Hepatocyte (in vitro differentiated cells): ENCODE data around the gene TUSC1. TPM values are rescaled to one million over a fixed set of nuclear protein-coding genes. Genes with fewer than 3 reads are reported as not detected.
"Not testable (repeated sequence)": the region's sequence is repeated elsewhere in the genome, so short reads cannot be mapped to it uniquely, and the experiment has no call there.

Experiments used
- DNase-seq: peaks from one replicate; pipeline ENCODE4 v3.0.0-alpha.2; 2016; ENCODE audit warnings: low spot score
- H2AFZ ChIP-seq: fragments of 200-600 bp; sonication (generic); 2 replicates; pipeline ENCODE4 v1.6.0; 2016; ENCODE audit warnings: antibody characterized with exemption, mild to moderate bottlenecking
- H3K27ac ChIP-seq: fragments of 200-600 bp; sonication (generic); 2 replicates; pipeline ENCODE4 v1.5.1; 2016; ENCODE audit warnings: mild to moderate bottlenecking
- H3K27me3 ChIP-seq: fragments of 200-600 bp; sonication (generic); 2 replicates; pipeline ENCODE4 v1.6.1; 2016
- H3K36me3 ChIP-seq: fragments of 200-600 bp; sonication (generic); replicated peaks from 2 replicates; pipeline ENCODE4 v1.5.1; 2016; ENCODE audit warnings: low read depth; ENCODE audit not compliant: insufficient read depth
- H3K4me1 ChIP-seq: fragments of 200-600 bp; sonication (generic); 2 replicates; pipeline ENCODE4 v1.5.1; 2016; ENCODE audit warnings: mild to moderate bottlenecking, moderate library complexity; ENCODE audit not compliant: insufficient read depth
- H3K4me2 ChIP-seq: fragments of 200-600 bp; sonication (generic); 2 replicates; pipeline ENCODE4 v1.6.0; 2016
- H3K4me3 ChIP-seq: fragments of 200-600 bp; sonication (generic); 2 replicates; pipeline ENCODE4 v1.5.1; 2016; ENCODE audit warnings: mild to moderate bottlenecking
- H3K79me2 ChIP-seq: fragments of 200-600 bp; sonication (generic); 2 replicates; pipeline ENCODE4 v1.6.0; 2017; ENCODE audit warnings: mild to moderate bottlenecking
- H3K9me2 ChIP-seq: fragments of 200-600 bp; sonication (generic); replicated peaks from 2 replicates; pipeline ENCODE4 v1.6.0; 2017; ENCODE audit warnings: mild to moderate bottlenecking; ENCODE audit not compliant: insufficient read depth
- H3K9me3 ChIP-seq: fragments of 200-600 bp; sonication (generic); 2 replicates; pipeline ENCODE4 v1.5.1; 2016; ENCODE audit warnings: low read depth, mild to moderate bottlenecking
- H4K20me1 ChIP-seq: fragments of 200-600 bp; sonication (generic); 2 replicates; pipeline ENCODE4 v1.6.0; 2016; ENCODE audit warnings: mild to moderate bottlenecking; ENCODE audit not compliant: insufficient read depth, poor library complexity, severe bottlenecking
- CTCF ChIP-seq: fragments of 200-600 bp; sonication (generic); IDR thresholded peaks from 2 replicates; pipeline ENCODE4 v1.5.1; 2016; ENCODE audit warnings: antibody characterized with exemption, mild to moderate bottlenecking; ENCODE audit not compliant: poor library complexity
- EZH2 ChIP-seq: fragments of 200-600 bp; sonication (generic); IDR thresholded peaks from 2 replicates; pipeline ENCODE4 v1.6.1; 2016; ENCODE audit warnings: antibody characterized with exemption, mild to moderate bottlenecking, borderline replicate concordance
- EZH2phosphoT487 ChIP-seq: fragments of 200-600 bp; sonication (generic); IDR thresholded peaks from one replicate; pipeline ENCODE4 v1.6.1; 2018; ENCODE audit warnings: antibody characterized with exemption, mild to moderate bottlenecking, low read depth, moderate library complexity; ENCODE audit not compliant: unreplicated experiment, severe bottlenecking
- WGBS: methylation state at CpG from one replicate; pipeline ENCODE4 v1.1.6; 2016; ENCODE audit warnings: low lambda C conversion rate; ENCODE audit errors: missing lambda C conversion rate; 5-methylcytosine and 5-hydroxymethylcytosine counted together
- polyA plus RNA-seq: library from polyadenylated mRNA; unstranded; fragments of >200 nt; fragmentation: Nextera tagmentation; extraction: Ambion mirVana; gene quantifications from 2 replicates; pipeline ENCODE4 v1.2.1, GENCODE V29; 2016
- total RNA-seq: library from RNA; depleted of rRNA; stranded (reverse); fragments of >200 nt; gene quantifications from 2 replicates; pipeline ENCODE4 v1.2.3, GENCODE V29; 2014

TUSC1 gene
- total and polyA plus RNA-seq, 2 experiments from 2014 or later = 7.5 to 10.9 TPM

GRCh38 chr9:25703701-25704357 is 25.6 kb upstream of the TUSC1 start:
- no peak for DNase-seq
- Histone ChIP-seq H3K4me3 (no peak overlapping the region), H3K9me3 (no peaks in the 10 kb centered on the region), H3K27ac (no peak overlapping the region), H3K9me2 (no peaks in the 10 kb centered on the region), H3K4me1 (no peaks in the 10 kb centered on the region), H3K4me2 (no peak overlapping the region), H3K27me3 (no peaks in the 10 kb centered on the region), H3K36me3 (no peaks in the 10 kb centered on the region), H3K79me2 (no peaks in the 10 kb centered on the region), H4K20me1 (no peaks in the 10 kb centered on the region), H2AFZ (no peak overlapping the region)
- 85% methylated on average over 2 of the region's 2 CpGs for WGBS
- TF ChIP-seq CTCF = no peak
- TF ChIP-seq EZH2 = no peak

- DNase-seq = no peak
- Histone ChIP-seq H3K4me1 (no peaks in the 10 kb centered on the region), H3K27ac (no peak overlapping the region), H3K36me3 (no peaks in the 10 kb centered on the region), H3K9me2 (no peaks in the 10 kb centered on the region), H3K27me3 (no peaks in the 10 kb centered on the region), H4K20me1 (no peaks in the 10 kb centered on the region), H3K79me2 (no peaks in the 10 kb centered on the region), H2AFZ (no peak overlapping the region), H3K4me2 (no peak overlapping the region), H3K4me3 (no peak overlapping the region), H3K9me3 (no peaks in the 10 kb centered on the region)
- WGBS = 94% methylated on average over 3 of the region's 3 CpGs
- TF ChIP-seq EZH2phosphoT487 (no peak), CTCF (no peak), EZH2 (no peak)
These were observed 24.3 kb upstream of the TUSC1 start for GRCh38 chr9:25702536-25702935.

DNA sequence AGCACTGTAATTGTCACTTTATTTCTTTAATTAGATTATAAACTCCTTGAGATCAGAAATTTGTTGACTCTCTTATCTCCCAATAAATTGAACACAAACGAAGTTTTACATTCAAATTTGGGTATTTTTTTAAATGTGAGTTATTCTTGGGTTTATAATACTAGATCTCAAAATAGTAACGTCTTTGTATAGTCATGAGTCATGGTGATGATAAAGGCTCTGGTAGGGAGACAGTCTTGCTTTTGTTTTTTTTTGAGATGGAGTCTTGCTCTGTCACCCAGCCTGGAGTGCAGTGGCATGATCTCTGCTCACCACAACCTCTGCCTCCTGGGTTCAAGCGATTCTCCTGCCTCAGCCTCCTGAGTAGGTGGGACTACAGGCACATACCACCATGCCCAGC is 22.7 kb upstream of the TUSC1 start:
- H3K27me3 ChIP-seq, H4K20me1 ChIP-seq, H3K4me3 ChIP-seq, H3K36me3 ChIP-seq, H2AFZ ChIP-seq, DNase-seq, H3K4me1 ChIP-seq, H3K4me2 ChIP-seq, H3K9me2 ChIP-seq, H3K79me2 ChIP-seq, H3K9me3 ChIP-seq: not testable (repeated sequence)
- WGBS = 65% methylated on average over 3 of the region's 3 CpGs
- H3K27ac ChIP-seq = peak overlapping the region; percentile 21

- no peak overlapping the region for H3K4me3 ChIP-seq
- no peaks in the 10 kb centered on the region for H3K27me3 ChIP-seq
- no peak overlapping the region for H2AFZ ChIP-seq
- H3K4me1 ChIP-seq = no peaks in the 10 kb centered on the region
- no peaks in the 10 kb centered on the region for H4K20me1 ChIP-seq
- H3K36me3 ChIP-seq = no peaks in the 10 kb centered on the region
- no peaks in the 10 kb centered on the region for H3K79me2 ChIP-seq
- H3K27ac ChIP-seq = peak overlapping the region; percentile 68
- H3K9me2 ChIP-seq = no peaks in the 10 kb centered on the region
- H3K4me2 ChIP-seq = no peak overlapping the region
- DNase-seq = peak; percentile 20
- no peaks in the 10 kb centered on the region for H3K9me3 ChIP-seq
- TF ChIP-seq EZH2 (no peak), CTCF (no peak), EZH2phosphoT487 (no peak)
These were observed 22.2 kb upstream of the TUSC1 start for GRCh38 chr9:25700430-25700829.
